WTC11 (cell line): ENCODE data around the gene DSTN.

Experiments used
- ATF3 ChIP-seq: sonication (generic); formaldehyde crosslinking; conservative IDR thresholded peaks from 2 replicates; pipeline ENCODE4 v1.8.1; 2022; ENCODE audit warnings: mild to moderate bottlenecking, missing genetic modification reagents
- CREB1 ChIP-seq: sonication (generic); formaldehyde crosslinking; IDR thresholded peaks from 2 replicates; pipeline ENCODE4 v1.8.0; 2023; ENCODE audit warnings: mild to moderate bottlenecking, missing genetic modification reagents
- CTCF ChIP-seq: fragments of 200-600 bp; IDR thresholded peaks from 2 replicates; pipeline ENCODE4 v1.8.0; 2022; ENCODE audit warnings: antibody characterized with exemption
- FOXP4 ChIP-seq: sonication (generic); formaldehyde crosslinking; IDR thresholded peaks from 2 replicates; pipeline ENCODE4 v1.8.0; 2022; ENCODE audit warnings: mild to moderate bottlenecking, missing genetic modification reagents
- JUN ChIP-seq: sonication (generic); formaldehyde crosslinking; IDR thresholded peaks from 2 replicates; pipeline ENCODE4 v1.8.0; 2023; ENCODE audit warnings: mild to moderate bottlenecking, missing genetic modification reagents
- NFE2L1 ChIP-seq: sonication (generic); formaldehyde crosslinking; IDR thresholded peaks from 2 replicates; pipeline ENCODE4 v1.8.1; 2023; ENCODE audit warnings: missing genetic modification reagents
- SP1 ChIP-seq: sonication (generic); formaldehyde crosslinking; conservative IDR thresholded peaks from 2 replicates; pipeline ENCODE4 v1.8.1; 2022; ENCODE audit warnings: missing genetic modification reagents
- TEAD4 ChIP-seq: sonication (generic); formaldehyde crosslinking; IDR thresholded peaks from 2 replicates; pipeline ENCODE4 v1.8.0; 2022; ENCODE audit warnings: mild to moderate bottlenecking, missing genetic modification reagents
- USF2 ChIP-seq: sonication (generic); formaldehyde crosslinking; IDR thresholded peaks from 2 replicates; pipeline ENCODE4 v1.8.1; 2023; ENCODE audit warnings: mild to moderate bottlenecking, missing genetic modification reagents, moderate library complexity
- ZNF317 ChIP-seq: sonication (generic); formaldehyde crosslinking; IDR thresholded peaks from 2 replicates; pipeline ENCODE4 v1.8.1; 2023; ENCODE audit warnings: low read depth, mild to moderate bottlenecking, moderate library complexity, missing genetic modification reagents, borderline replicate concordance

GRCh38 chr20:17637413-17637780, 67.5 kb downstream of the DSTN start:
- no peak for TF ChIP-seq CTCF
- TF ChIP-seq CREB1 (CRISPR knock-in tag): no peak
- no peak for TF ChIP-seq SP1 (CRISPR knock-in tag)
- TF ChIP-seq ATF3 (CRISPR knock-in tag): no peak
- TF ChIP-seq TEAD4 (CRISPR knock-in tag): no peak
- no peak for TF ChIP-seq FOXP4 (CRISPR knock-in tag)
- TF ChIP-seq ZNF317 (CRISPR knock-in tag): no peak
- no peak for TF ChIP-seq USF2
- TF ChIP-seq NFE2L1 (CRISPR knock-in tag): no peak
- TF ChIP-seq JUN (CRISPR knock-in tag): no peak
